ENCODE measurements around the gene ABCA4.
"Not testable (repeated sequence)": the region's sequence is repeated elsewhere in the genome, so short reads cannot be mapped to it uniquely, and the experiment has no call there.

Gene ABCA4

DNA sequence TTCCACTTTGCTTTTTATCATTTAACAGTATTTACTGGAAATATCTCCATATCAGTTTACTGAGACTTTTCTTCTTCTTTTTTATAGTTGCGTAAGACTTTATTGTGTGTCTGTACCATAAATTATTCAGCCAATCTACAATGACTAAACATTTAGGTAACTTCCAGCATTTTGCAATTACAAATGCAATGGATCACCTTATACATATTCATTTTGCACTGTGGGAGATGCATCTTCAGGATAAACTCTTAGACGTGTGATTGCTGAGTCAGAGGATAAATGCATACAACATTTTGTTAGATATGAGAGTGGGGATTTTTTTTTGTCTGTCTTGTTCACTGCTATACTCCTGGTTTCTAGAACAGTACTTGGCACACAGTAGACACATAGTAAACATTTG is 116.0 kb downstream of the ABCA4 start:
- no peak for DNase-seq (ENCODE audit: low read depth in 3 of 3)

DNA sequence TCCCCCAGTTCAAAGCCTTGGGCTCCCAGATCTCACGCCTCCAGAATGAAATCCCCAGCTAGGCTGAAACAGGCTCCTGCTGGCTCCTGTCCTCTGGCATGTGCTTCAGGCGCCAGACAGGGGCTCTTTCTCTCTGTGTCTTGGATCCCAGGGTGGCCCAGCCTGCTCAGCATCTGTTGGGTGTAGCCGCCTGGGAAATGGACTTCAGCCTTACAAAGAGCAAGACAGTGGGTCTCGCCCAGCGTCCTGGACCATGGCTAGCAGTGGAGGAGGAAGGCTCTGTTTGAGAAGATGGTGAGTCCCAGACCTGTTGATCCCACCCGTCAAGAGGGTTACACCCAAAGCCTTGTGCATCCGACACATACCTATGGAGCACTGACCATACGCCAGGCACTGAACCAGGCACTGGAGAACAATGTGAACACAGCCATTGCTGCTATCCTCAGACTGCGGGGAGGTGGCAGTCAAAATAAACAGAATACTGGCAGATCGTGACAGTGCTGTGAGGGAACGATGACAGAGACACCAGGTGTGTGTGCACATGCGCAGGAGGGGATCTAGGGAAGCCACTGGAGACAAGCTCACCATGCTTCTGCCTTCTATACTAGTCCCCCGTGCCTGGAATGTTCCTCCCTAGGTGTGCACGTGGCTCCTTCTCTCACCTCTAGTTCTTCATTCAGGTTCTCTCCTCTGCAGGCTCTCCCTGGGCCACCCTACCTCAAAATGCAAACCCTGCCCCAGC is 118.7 kb downstream of the ABCA4 start:
- DNase-seq (ENCODE audit: low read depth in 3 of 3): no peak

DNA sequence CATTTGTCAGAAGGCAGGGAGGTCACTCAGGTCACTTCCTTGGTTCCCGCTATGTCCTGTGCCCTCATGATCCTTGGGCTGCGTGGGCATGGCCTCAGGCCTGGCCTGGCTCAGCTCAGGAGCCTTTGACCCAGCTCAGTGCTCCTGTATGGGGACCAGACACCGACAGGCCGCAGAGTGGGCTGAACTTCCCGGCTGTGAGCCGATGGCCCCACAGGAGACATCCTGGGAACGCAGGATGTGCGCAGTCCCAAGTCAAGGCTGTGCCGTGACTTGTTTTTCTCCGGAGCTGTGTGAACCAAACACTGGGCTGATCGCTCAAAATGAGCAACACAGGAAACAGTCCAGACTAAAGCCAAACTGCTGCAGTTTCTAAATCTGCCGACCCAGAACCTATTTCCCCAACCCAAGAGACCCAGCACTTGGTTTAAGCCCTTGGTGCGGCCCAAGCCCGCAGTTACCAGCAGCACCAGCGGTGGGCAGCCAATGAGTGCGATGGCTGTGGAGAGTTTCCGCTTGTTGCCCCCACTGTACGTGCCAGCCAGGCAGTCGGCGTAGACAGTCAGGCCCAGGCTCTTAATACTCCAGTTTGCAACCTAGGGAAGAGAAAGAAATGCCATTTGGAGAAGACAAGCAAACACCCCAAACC is 119.4 kb downstream of the ABCA4 start:
- DNase-seq (ENCODE audit: low read depth in 3 of 3): no peak

DNA sequence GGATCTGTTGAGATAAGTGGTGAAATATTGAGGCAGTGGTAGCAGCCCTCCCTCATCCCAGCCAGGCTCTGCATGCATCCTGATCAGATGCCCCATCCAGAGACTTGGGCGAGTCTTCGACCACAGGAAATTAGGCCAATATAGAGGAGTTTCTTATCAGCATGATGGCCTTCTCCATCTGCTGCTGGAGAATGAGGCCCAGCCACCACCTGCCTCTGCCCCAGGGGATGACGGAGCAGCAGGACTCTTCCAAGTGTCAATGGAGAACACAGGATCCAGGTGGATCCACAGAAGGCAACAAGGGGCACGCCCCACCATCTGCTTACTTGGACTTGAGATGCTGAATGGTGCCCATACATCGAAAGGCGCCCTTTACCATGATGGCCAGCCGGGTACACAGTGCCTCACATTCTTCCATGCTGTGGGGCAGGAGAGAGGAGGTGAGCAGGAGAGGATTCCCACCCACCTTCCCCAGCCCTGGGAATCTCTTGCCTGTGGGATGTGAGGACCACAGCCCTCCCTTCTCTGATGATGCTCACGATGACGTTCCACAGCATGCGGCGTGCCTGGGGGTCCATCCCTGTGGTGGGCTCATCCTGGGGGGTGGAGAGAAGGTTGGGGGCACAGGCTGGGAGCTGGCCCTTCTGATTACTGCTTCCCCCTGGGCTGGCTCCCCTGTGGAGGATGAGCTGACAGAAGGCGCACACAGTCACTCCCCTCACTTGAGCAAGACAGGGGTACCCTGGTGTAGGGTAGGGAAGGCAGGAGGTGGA is 120.3 kb downstream of the ABCA4 start:
- no peak for DNase-seq (ENCODE audit: low read depth in 3 of 3)

DNA sequence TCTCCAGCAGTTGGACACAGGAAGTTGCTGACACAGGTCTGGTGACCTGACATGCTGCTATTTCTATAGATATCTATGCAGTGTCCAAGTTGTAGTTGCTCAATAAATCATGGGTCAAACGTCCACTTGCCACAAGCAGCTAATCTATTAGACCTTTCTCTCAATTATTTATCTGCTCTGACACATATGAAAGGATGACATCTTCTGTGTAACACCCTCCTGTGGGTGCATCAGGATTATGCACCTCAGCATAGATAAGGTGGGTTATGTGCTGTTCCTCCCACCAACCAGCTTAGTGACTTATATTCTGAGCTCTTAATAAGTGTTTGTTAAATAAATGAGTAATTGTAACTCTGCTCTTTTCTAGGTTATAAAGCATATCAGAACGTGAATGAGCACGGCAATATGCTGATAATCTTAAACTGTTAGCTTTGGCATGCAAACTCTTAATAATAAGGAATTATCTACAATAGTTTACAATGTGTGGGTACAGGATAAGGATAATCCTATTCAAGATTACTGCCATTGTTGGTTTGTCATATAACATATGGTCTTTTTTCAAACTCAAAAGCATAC is 121.0 kb downstream of the ABCA4 start:
- no peak for DNase-seq (ENCODE audit: low read depth in 3 of 3)

DNA sequence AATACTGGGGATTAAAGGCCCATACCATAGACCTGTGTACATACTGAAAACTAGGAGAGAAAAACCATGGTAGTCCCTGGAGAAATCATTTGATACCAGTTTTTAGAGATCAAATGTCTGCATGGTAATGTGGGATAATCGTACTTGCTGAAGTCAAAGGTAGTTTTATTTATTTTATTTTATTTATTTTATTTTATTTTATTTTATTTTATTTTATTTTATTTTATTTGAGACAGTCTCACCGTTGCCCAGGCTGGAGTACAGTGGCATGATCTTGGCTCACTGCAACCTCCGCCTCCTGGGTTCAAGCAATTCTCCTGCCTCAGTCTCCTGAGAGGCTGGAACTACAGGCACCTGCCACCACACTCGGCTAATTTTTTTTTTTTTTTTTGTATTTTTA is 122.4 kb downstream of the ABCA4 start:
- DNase-seq (ENCODE audit: low read depth in 3 of 3): not testable (repeated sequence)

DNA sequence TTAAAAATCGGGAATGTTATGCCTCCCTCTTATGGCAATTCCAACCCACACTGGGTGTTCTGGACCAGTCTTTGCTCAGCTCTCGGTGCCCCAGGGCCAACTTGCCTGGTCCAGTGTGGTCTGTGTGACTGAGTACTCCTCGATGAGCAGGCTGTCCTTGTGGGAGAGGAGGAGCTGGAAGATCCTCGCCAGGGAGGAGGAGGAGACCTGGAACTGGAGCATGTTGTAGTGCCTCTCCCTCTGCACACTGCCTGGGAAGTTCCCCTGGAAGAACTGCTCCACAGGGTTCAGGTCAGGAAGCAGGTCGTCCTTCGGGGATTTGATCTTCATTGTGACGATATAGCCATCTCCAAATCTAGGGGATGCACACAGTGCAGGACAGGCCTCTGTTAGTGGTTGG is 123.2 kb downstream of the ABCA4 start:
- no peak for DNase-seq (ENCODE audit: low read depth in 3 of 3)

DNA sequence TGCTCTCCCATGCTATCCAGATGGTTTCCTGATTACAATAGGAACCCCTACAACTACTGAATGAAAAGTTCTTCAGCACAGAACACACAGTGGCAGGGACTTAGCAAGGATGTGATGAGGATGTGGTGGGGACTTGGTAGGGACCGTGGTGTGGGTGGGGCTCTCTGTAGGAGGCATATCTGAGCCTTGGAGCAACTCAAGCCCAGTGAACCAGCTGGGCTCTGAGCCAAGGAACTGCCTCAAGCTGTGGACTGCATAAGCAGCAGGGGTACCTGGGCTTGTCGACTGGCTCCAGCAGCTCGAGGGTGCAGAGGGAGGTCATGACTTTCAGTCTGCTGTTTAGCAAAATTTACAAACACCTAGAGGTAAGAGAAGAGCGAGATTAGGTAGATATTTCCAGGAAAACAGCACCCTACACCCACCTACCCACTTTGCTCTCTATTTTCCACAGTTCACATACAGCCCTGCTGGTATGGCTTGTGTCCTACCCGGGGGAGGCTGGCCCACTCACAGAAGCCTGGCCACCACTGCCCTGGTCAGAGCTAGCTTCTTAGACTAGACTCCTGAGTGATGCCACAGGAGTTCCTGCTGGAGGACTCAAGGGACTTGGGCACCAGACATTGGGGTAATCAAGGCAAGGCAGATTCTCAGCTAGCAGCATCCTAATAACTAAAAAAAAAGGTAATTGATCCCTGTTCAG is 125.0 kb downstream of the ABCA4 start:
- DNase-seq (ENCODE audit: low read depth in 3 of 3): no peak

DNA sequence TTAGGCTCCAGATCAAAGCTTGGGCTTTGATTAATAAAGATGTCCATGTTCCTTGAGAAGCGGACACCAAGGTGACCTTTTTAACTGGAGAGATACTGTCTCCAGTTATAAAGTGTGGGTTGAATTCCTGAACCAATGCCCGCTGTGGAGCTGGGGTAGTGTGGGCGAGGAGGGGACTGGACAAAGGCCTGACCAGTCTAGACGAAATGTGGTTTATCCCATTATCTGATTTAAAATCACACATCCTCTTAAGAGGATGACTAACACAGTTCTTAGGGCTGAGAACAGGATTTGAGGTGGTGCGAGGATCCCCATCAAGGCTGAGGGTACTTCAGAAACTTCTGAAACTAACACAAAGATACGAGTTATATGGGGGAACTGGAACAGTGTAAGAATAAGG is 127.2 kb downstream of the ABCA4 start:
- DNase-seq (ENCODE audit: low read depth in 3 of 3): no peak

DNA sequence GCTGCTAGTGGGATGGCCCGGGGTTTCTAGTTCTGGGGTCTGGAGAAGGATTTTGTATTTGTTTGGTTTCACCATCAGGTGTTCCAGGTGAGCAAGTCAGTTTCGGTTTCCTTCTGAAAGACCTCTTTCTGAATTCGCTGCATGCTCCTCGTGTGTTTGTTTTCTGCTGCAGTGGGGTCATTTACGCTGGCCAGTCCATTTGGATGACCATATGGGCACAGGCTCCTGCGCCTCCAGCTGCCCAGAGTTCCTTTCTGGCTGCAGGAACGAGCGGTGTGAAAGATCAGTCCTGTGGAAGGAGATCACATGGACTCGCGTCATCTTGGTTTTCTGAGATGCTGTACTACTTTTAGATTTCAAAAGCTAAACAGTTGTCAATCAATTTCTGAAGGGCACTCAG is 128.0 kb downstream of the ABCA4 start:
- no peak for DNase-seq (ENCODE audit: low read depth in 3 of 3)

DNA sequence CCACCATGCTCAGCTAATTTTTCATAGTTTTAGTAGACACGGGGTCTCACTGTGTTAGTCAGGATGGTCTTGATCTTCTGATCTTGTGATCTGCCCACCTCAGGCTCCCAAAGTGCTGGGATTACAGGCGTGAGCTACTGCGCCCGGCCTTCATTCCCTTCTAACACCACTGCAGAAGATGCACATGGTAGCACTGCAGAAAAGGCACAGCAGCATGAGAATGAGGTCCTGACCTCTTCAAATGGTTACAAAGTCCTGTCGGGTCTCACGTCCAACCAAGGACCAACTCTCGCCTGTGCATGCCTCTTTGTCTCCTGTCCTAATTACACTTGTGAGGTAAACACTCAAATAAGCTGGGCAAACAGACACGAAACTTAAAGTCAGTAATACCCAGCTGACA is 128.8 kb downstream of the ABCA4 start:
- DNase-seq (ENCODE audit: low read depth in 3 of 3): no peak

DNA sequence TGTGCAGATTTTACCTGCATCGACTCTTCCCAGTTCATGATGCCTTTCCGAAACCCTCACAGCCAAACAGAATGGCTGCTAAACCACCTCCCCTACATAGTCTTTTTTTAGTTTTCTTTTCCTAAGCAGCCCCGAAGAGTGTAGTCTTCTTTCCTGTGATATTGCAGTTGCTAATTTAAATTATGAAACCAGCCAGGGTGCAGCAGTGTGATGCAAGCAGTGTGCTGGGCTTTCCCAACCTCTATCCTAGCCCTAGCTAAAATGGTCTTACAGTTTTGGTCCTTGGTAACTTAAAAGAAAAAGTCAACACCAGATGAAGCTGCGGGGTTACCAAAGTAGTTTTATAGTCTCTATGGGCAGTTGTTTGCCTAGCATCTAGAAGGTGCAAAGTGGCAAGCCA is 129.7 kb downstream of the ABCA4 start:
- DNase-seq (ENCODE audit: low read depth in 3 of 3): no peak

DNA sequence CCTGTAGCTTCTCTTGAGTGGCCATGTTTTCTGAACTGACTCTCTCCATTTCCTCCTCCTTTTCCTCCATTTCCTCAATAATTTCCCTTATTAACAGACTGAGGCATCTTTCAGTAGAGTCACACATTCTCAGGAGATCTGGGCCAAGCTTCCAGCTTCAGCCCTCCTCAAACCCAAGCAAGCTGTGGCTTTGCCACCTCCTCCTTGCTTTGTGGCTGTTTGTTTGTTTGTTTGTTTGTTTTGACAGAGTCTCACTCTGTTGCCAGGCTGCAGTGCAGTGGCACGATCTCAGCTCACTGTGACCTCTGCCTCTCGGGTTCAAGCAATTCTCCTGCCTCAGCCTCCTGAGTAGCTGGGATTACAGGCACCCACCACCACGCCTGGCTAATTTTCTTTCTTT is 130.5 kb downstream of the ABCA4 start:
- DNase-seq (ENCODE audit: low read depth in 3 of 3): not testable (repeated sequence)

DNA sequence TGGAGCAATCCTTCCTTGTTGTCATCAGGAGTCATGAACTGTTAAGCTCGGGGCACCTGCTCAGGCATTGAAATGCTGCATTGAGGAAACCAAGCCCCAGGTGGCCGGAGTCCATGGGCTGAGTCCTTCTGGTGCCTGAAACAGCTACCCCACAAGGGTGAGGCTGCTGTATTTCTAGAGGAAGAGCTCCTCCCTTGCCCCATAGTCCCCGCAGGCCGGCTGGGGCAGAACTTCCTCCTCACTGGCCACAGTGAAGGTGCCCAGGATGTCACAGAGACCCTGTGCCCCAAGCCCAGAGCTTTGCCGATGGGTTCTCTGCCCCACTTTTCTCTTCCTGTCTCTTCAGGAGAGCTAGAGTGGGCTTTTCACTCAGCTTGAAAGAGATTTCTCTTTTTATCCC is 130.9 kb downstream of the ABCA4 start:
- DNase-seq (ENCODE audit: low read depth in 3 of 3): no peak

DNA sequence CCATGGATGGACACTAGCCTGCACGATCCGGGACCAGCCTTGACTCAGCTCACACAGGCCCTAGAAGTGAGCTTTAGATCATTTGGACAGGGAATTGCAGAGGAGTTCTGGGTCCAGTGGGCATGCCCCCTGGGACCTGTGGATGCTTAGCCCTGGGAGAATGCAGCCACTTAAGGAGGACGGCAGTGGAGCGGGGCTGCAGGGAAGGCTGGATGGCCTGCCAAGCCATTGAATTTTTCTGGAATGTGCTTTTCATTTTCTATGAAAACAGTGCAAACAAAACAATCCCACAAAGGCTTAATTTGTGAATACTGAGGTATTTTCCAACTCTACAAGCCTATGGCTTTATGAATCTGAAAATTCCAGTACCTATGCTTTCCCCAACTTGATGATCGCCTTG is 131.3 kb downstream of the ABCA4 start:
- no peak for DNase-seq (ENCODE audit: low read depth in 3 of 3)

DNA sequence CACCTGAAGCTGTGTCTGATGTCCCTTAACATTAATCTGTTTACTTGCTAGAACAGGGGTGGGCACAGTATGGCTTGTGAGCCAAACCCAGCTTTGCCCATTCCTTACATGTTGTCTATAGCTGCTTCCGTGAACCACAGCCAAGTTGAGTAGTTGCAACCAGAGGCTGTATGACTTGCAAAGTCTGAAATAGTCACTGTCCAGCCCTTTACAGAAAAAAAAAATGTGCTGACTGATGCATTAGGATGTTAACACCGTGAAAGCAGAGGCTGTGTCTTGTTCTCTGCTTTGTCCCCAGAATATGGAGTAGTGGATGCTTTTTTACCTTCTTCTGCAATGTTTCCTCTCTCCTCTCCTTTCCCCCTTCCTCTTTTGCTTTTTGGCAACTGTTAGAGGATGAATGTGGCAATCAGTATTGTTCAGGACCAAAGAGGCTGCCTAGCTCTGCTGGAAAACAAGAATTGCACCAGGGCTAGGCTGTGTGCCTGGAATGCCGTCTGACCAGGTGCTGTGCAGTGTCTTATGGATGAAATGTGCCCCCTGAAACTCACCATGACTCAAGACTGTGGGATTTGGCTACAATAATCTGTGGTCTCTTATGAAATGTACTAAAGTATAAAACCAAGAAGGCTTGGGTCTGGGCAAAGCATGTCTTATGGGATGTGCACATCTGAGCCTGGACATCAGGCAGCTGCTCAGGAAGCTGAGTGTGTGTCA is 132.2 kb downstream of the ABCA4 start:
- no peak for DNase-seq (ENCODE audit: low read depth in 3 of 3)

DNA sequence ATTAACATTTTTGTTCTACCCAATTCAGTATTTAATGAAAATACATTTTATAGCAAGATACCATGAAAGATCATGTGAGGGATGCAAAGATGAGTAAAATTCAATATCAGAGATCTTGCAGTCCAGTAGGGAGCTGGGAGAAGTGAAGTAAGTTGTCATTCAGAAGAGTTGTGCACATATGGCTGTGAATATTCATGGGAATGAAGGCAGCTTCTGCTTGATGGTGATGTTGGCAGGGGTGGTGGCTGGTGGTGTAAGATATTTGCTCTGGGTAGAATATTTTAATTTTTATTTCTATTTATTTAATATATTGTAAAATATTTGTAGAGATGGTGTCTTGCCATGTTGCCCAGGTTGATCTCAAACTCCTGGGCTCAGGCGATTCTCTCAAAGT is 139.7 kb downstream of the ABCA4 start:
- DNase-seq (ENCODE audit: low read depth in 3 of 3): no peak

DNA sequence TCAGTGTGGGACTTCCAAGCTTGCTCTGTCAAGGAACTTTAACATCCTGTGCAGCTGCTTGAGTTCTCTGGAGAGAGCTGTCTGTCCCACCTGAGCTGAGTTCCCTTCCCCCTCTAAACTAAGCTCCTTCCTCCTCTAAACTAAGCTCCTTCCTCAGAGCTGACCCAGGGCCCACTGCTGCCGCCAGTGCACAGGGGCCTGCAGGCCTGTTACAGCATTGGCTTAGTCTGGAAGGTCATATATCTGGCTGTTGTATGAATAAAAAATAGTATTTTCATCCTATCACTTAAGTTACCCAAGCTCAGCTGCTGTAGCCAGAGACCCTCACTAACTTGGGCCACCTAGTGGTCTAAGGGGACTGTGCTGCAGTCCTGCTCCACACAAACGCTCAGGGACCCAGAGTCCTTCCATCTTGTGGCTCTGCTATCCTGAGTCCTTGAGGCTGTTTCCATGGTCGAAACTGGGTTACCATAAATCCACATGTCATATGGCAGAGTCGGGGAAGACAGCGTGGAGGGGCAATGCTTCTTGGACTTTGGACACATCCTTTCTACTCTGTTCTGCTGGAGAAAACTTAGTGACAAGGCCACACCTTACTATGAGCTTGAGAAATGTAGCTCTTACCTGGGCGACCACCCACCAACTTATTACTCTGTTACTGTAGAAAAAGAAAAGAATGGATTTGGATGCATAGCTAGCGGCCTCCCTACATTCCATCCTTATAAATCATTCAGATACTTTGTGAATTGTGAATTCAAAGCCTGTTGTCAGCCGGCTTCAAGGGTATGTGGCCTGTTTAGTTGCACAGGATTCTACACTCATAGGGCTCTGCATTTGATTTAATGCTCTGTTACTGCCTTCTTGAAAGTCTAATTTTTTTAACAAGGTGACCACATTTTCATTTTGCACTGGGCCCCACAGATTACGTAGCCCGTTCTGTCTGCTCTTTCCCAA is 140.4 kb downstream of the ABCA4 start:
- no peak for DNase-seq (ENCODE audit: low read depth in 3 of 3)

DNA sequence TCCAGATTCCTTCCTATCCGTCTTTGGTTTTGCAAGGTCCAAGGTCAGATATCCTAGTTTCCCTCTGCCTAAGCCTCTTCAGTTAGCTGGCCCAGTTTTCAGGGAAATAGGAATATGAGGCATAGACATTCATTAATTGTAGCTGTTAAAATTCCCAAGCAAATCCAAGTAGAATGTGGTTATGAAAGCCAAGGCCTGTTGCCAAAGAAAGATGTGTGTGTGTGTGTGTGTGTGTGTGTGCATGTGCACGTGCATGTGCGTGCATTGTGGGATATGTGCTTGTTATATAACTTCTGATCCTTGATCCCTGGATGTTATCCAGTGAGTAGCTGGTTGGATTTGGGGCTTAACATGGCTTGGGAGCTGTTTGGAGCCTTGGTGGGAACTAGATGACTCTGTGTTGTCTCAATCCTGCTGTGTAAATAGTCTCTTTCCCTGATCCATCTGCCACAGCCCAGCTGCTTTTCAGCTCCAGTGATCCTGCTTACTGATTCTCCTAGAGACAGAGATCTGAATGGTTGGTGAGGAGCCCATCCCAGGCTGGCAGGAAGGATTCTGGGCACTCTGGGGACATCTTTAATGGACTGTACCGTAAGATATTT is 141.1 kb downstream of the ABCA4 start:
- no peak for DNase-seq (ENCODE audit: low read depth in 3 of 3)

All from stimulated activated CD4-positive, alpha-beta T cell treated with anti-CD3 and anti-CD28 coated beads, TNF-alpha, amount 100 ng/mL, for 24 hours (primary cell).